Measurements from ENCODE around the gene MIS12.

DNA sequence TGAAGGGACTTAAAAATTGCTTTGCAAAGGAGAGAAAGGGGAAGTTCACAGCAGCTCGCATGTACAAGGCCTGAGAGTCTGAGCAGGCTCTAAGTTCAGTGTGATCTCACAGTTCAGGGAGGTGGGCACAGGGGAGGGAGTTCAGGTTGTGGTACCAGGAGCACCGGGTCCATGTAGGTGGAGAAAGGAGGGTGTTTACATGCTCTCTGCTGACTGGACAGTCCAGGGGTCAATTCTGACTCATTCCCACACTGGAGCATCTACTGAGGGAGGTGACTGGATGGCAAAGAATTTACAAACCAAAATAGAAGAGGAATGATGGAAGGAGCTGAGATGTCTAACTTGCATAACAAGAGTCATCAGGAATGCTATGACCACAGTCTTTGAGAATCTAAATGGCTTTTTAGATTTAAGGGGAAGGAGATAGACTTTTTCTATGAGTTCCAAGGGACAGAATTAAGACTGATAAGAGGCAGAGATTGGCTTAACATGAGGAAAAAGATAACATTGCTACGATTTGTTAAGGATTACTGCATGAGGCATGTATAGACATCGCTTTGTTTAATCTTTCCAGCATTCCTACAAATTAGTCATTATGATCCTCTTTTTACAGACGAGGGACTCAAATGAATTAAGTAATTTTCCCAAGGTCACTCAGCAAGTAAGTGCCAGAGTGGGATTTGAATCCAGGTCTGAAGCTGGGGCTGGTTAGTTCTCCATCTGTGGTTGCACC, 29.9 kb downstream of the MIS12 start:
- TF ChIP-seq POLR2A (IDR thresholded peaks at IDR 0.05): no peak
- TF ChIP-seq, protein P1, sequence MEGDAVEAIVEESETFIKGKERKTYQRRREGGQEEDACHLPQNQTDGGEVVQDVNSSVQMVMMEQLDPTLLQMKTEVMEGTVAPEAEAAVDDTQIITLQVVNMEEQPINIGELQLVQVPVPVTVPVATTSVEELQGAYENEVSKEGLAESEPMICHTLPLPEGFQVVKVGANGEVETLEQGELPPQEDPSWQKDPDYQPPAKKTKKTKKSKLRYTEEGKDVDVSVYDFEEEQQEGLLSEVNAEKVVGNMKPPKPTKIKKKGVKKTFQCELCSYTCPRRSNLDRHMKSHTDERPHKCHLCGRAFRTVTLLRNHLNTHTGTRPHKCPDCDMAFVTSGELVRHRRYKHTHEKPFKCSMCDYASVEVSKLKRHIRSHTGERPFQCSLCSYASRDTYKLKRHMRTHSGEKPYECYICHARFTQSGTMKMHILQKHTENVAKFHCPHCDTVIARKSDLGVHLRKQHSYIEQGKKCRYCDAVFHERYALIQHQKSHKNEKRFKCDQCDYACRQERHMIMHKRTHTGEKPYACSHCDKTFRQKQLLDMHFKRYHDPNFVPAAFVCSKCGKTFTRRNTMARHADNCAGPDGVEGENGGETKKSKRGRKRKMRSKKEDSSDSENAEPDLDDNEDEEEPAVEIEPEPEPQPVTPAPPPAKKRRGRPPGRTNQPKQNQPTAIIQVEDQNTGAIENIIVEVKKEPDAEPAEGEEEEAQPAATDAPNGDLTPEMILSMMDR (IDR thresholded peaks at IDR 0.05): no peak

All from sigmoid colon (tissue), 3 donors.